ENCODE measurements around the gene PIGU. TPM values are rescaled to one million over a fixed set of nuclear protein-coding genes. Genes with fewer than 3 reads are reported as not detected.
A peak's percentile ranks its signal among the peaks of the same experiment; 100 is the strongest.

The PIGU gene
- total RNA-seq, 2 donors from 2014 or later, result 20.1 to 20.6 TPM

DNA sequence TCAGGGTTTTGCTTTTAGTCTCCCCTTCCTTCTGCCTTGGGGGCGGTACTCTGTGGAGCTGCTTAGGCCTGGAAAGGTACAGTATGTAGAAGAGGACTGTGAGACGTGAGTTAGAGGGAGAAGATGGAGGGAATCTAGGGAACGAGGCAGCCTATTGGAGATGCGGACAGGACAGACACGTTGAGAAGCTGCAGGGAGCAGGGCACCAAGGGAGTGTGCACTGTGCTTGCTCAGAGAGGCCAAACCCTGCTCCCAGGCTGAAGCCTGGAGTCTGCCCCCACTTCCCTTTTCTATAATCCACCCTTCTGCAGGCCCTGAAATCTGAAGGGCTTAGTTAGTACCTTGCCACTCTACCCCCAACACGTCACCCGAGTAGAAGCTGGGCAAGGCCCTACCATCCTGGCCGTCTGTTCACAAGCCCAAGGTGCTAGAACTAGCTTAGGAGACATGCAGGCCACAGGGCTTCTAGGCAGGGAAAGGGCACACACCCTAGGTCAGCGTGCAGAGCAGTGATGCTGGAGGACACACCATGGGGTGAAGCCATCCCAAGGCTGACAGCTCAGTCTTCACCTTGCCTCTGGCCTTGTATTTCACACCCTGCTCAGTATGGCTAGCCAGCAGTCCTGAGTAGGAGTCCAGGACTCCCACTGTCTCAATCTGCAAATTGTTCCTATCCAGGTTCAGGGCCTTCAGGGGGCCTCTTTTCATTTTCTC is 34.1 kb upstream of the PIGU start:
- DNase-seq (ENCODE audit: low spot score) (no peak), ATAC-seq (no peak)
- H3K36me3 Mint-ChIP-seq, result peaks cover 8% of the 10 kb centered on the region
- no peaks in the 10 kb centered on the region for H3K27me3 Mint-ChIP-seq
- H3K4me1 Mint-ChIP-seq (ENCODE audit: low read depth in 2 of 2), result peaks cover 23 to 37% of the 10 kb centered on the region in 2 donors
- H3K4me3 Mint-ChIP-seq, result peak overlapping the region; percentile 91
- peak overlapping the region; percentile 44 to 73 for H3K27ac Mint-ChIP-seq
- H3K9me3 Mint-ChIP-seq, result no peaks in the 10 kb centered on the region

DNA sequence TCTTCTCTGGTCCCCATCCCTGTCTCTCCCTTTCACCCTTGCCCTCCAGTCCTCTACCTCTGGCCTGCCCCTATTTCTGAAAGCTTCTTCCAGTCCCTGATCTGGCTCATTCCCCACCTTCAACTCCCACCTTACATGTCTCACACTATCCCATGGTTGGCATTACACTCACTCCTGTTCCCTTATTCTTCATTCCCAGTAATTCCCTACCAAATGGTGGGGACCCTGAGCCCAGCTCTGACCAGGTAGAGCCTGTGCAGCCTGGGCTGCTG is 33.6 kb upstream of the PIGU start:
- DNase-seq (ENCODE audit: low spot score) (no peak), ATAC-seq (no peak)
- Mint-ChIP-seq H3K27ac (peak overlapping the region; percentile 44 to 73), H3K36me3 (peaks cover 8% of the 10 kb centered on the region), H3K9me3 (no peaks in the 10 kb centered on the region), H3K4me3 (peak overlapping the region; percentile 91), H3K4me1 (ENCODE audit: low read depth in 2 of 2) (peaks cover 25 to 37% of the 10 kb centered on the region in 2 donors), H3K27me3 (no peaks in the 10 kb centered on the region)

DNA sequence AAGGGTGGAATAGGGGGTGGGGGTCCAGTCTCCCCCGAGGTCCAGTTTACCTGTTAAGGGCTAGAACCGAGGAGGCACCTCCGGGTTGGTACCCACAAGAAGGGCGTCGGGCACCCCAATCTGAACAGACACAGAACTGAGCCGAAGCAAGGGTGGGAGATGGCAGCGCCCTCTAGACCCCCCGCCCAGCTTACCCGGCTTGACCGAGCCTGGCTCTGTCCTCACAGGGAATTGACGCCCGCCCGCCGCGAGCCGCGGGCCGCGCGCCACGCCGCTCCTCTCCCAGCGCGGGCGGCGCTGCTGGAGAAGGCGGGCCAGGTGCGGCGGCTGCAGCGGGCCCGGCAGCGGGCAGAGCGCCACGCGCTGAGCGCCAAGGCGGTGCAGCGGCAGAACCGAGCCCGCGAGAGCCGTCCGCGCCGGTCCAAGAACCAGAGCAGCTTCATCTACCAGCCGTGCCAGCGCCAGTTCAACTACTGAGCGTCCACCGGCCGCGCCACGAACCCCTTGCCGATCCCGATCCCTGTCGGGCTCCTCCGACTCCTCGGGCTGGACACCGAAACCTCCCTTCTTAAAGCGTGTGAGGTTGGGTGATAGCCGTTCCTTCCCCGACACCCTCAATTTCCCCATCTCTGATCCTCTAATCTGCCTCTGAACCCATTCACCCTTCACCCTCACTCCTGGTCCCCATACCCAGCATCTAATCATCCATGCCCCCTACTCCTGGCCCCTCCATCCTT is 33.1 kb upstream of the PIGU start:
- Mint-ChIP-seq H3K4me3 (peak overlapping the region; percentile 91), H3K36me3 (peaks cover 8% of the 10 kb centered on the region), H3K27ac (peak overlapping the region; percentile 68 to 73), H3K9me3 (no peaks in the 10 kb centered on the region), H3K4me1 (ENCODE audit: low read depth in 2 of 2) (peaks cover 27 to 37% of the 10 kb centered on the region in 2 donors), H3K27me3 (no peaks in the 10 kb centered on the region)
- ATAC-seq (peak; percentile 66 to 77), DNase-seq (ENCODE audit: low spot score) (peak; percentile 74)

- Mint-ChIP-seq H3K9me3 (no peaks in the 10 kb centered on the region), H3K27me3 (no peaks in the 10 kb centered on the region), H3K4me3 (peak overlapping the region; percentile 91), H3K4me1 (ENCODE audit: low read depth in 2 of 2) (peaks cover 27 to 37% of the 10 kb centered on the region in 2 donors), H3K27ac (peak overlapping the region; percentile 60 to 68), H3K36me3 (peaks cover 8% of the 10 kb centered on the region)
- DNase-seq (ENCODE audit: low spot score) (peak; percentile 85), ATAC-seq (peak; percentile 79 to 86)
Measured at GRCh38 chr20:34709044-34709830, 32.3 kb upstream of the PIGU start.

GRCh38 chr20:34708621-34709043 is 31.7 kb upstream of the PIGU start:
- Mint-ChIP-seq H3K27me3 (no peaks in the 10 kb centered on the region), H3K36me3 (peaks cover 7% of the 10 kb centered on the region), H3K27ac (peak overlapping the region; percentile 60 to 68), H3K9me3 (no peaks in the 10 kb centered on the region), H3K4me3 (peak overlapping the region; percentile 91), H3K4me1 (ENCODE audit: low read depth in 2 of 2) (peaks cover 29 to 38% of the 10 kb centered on the region in 2 donors)
- ATAC-seq (no peak), DNase-seq (ENCODE audit: low spot score) (no peak)

GRCh38 chr20:34706912-34707784 is 30.3 kb upstream of the PIGU start:
- no peaks in the 10 kb centered on the region for H3K9me3 Mint-ChIP-seq
- peaks cover 0 to 3% of the 10 kb centered on the region in 2 donors for H3K27me3 Mint-ChIP-seq
- H3K4me3 Mint-ChIP-seq, result no peak overlapping the region
- H3K36me3 Mint-ChIP-seq, result no peaks in the 10 kb centered on the region
- DNase-seq (ENCODE audit: low spot score), result no peak
- peaks cover 38 to 41% of the 10 kb centered on the region in 2 donors for H3K4me1 Mint-ChIP-seq (ENCODE audit: low read depth in 2 of 2)
- ATAC-seq, result no peak
- no peak overlapping the region for H3K27ac Mint-ChIP-seq

GRCh38 chr20:34706302-34706875 is 29.5 kb upstream of the PIGU start:
- H3K4me3 Mint-ChIP-seq, result no peak overlapping the region
- no peaks in the 10 kb centered on the region for H3K9me3 Mint-ChIP-seq
- H3K27ac Mint-ChIP-seq, result no peak overlapping the region
- ATAC-seq (no peak), DNase-seq (ENCODE audit: low spot score) (no peak)
- H3K27me3 Mint-ChIP-seq, result peaks cover 0 to 7% of the 10 kb centered on the region in 2 donors
- H3K36me3 Mint-ChIP-seq, result no peaks in the 10 kb centered on the region
- H3K4me1 Mint-ChIP-seq (ENCODE audit: low read depth in 2 of 2), result peaks cover 41 to 42% of the 10 kb centered on the region in 2 donors

- Mint-ChIP-seq H3K36me3 (no peaks in the 10 kb centered on the region), H3K9me3 (no peaks in the 10 kb centered on the region), H3K4me1 (ENCODE audit: low read depth in 2 of 2) (peaks cover 38% of the 10 kb centered on the region in 2 donors), H3K4me3 (peak overlapping the region; percentile 86), H3K27me3 (peaks cover 0 to 7% of the 10 kb centered on the region in 2 donors), H3K27ac (no peak overlapping the region)
- DNase-seq (ENCODE audit: low spot score) (no peak), ATAC-seq (no peak)
Measured at GRCh38 chr20:34705397-34706301, 28.8 kb upstream of the PIGU start.

DNA sequence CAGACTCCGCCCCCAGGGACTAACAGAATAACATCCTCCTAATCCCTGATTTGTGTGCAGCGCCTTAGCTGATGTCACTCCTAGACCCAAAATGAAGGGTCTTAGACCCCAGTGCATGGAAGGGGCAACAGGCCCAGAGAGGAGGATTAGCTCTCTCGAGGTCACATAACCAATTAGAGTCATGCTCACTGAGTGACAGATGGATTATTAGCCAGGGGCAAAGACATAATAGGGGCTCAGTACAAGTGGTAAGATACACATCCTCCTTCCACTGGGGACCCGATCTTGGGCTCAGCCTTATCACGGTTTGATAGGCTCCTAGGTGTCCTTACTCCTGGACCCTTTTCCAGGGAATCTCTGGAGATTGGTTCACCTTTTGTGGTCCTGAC is 28.1 kb upstream of the PIGU start:
- H3K27me3 Mint-ChIP-seq, result peaks cover 0 to 7% of the 10 kb centered on the region in 2 donors
- ATAC-seq, result no peak
- H3K36me3 Mint-ChIP-seq, result no peaks in the 10 kb centered on the region
- peak overlapping the region; percentile 72 to 89 for H3K27ac Mint-ChIP-seq
- peaks cover 31 to 33% of the 10 kb centered on the region in 2 donors for H3K4me1 Mint-ChIP-seq (ENCODE audit: low read depth in 2 of 2)
- DNase-seq (ENCODE audit: low spot score), result no peak
- no peaks in the 10 kb centered on the region for H3K9me3 Mint-ChIP-seq
- H3K4me3 Mint-ChIP-seq, result peak overlapping the region; percentile 86

DNA sequence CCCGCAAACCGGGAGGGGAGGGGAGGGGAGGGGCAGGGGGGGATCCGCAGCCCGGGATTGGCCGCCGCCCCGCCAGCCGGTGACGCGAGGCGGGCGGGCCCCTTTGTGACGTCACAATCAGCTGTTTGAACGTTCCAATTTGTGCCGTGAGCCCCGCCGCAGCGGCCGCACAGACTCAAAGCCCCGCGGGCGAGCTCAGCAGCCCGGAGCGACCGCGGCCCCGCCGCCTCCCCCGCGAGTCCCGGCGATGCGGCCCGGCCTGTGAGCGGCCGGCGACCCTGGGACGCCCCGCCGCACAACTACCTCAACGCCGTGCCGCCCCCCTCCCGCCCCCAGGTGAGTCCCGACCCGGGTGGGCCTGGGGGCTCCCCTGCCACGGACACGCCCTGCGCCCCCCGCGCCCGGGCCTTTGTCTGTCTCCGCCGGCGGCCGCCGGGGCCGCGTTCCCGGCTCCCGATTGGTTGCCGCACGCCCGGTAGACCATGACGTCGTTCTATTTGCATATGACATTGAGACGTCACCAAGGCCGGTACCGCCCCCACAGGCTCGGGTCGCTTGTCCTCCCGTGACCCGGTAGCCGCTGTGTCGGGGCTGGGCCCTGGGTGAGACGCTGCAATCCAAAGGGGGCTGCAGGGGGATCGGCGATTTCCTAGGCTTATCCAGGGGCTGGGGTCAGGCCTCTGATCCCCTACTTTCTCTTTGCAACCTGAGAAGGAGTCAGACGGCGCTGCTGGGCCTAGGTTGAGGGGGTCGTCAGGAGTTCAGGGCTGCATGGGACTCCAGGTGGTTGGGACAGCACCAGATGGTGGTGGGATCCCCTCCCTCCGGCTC is 27.5 kb upstream of the PIGU start, which contains the start of gene TP53INP2:
TP53INP2 (plus strand) TSS at position 168 of the 831 bp plus-strand sequence. CDS start 4,396 bp downstream, outside the sequence.
- H3K9me3 Mint-ChIP-seq, result no peaks in the 10 kb centered on the region
- peak within 1 kb of the TSS; percentile 72 to 95 for H3K27ac Mint-ChIP-seq
- H3K36me3 Mint-ChIP-seq, result no peaks in the 10 kb centered on the region
- peak; percentile 92 for DNase-seq (ENCODE audit: low spot score)
- H3K4me1 Mint-ChIP-seq (ENCODE audit: low read depth in 2 of 2), result peaks cover 31 to 33% of the 10 kb centered on the region in 2 donors
- peak within 1 kb of the TSS; percentile 97 for H3K4me3 Mint-ChIP-seq
- peaks cover 0 to 7% of the 10 kb centered on the region in 2 donors for H3K27me3 Mint-ChIP-seq
- peak; percentile 81 to 87 for ATAC-seq

DNA sequence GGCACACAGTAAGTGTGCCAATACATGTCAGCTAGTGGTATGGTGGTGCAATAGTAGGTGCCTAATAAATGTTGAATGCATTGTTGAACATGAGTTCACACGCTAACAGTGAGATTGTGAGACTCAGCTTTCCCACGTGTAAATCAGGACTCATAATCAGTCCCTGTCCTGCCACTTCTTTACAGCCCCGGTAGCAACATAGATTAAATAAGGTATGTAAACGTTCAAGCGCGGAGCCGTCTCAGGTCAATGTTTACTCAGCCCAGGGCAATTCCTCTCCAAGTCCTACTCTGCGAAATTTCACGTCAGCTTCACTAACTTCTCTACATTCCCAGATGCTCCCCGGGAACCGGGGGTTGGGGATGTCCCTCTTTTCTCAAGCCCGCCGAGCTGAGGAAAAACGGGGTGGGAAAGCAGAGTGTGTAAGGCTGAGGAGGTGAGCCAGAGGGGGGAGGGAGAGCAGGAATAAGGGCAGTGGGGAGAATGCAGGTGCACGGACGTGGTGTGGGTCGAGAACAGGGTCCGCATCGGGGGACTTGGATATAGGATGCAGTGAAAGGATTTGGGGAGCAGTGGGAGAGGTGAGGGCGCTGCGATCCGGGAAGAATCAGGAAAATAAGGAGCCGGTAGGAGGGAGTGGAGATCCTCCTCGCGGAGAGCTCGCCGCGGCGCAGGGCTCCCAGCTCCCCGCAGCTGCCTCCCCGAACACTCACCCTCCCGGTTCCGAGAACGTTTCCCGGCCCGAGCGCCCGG is 26.7 kb upstream of the PIGU start:
- H3K27me3 Mint-ChIP-seq, result peaks cover 0 to 7% of the 10 kb centered on the region in 2 donors
- no peak for ATAC-seq
- DNase-seq (ENCODE audit: low spot score), result no peak
- peak overlapping the region; percentile 97 for H3K4me3 Mint-ChIP-seq
- H3K36me3 Mint-ChIP-seq, result no peaks in the 10 kb centered on the region
- H3K27ac Mint-ChIP-seq, result peak overlapping the region; percentile 72 to 95
- H3K4me1 Mint-ChIP-seq (ENCODE audit: low read depth in 2 of 2), result peaks cover 28 to 31% of the 10 kb centered on the region in 2 donors
- H3K9me3 Mint-ChIP-seq, result no peaks in the 10 kb centered on the region
